ENCODE results near the gene PAM.
"Not testable (repeated sequence)": the region's sequence is repeated elsewhere in the genome, so short reads cannot be mapped to it uniquely, and the experiment has no call there.

PAM gene

DNA sequence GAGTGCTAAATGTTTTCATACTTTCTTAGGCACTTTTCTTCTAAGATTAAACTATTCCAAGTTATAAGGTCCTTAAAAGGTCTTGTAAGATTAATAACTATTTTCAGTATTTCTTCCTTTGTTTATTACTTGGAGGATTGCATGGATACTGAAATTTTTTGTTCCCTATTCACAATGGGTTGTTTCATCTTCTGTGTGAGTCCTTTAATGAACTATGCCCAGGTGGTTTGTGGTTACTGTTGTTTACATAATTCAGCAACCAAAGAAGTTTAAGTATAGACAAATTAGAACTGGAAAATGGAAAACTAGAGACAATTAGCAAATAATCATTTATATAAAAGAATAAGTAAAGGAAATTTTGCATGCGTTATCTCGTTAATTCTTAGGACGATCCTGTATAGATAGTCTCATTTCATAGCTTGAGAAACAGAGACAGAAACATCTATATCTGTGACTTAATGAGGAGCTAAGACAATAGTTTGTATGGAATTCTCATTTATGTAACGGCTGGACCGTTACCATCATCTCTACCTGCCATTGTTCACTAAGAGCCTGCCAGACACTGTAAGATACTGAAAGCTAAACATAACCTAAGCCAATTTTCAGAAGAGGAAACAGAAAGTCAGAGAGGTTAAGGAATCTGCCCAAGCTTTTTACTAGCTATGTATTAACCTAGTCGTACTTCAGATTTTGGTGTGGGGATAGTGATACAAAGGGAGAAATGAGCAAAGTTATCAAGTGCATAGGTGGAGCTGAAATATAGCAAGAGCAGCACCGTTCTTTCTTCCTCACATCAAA is 148.2 kb downstream of the PAM start:
- Histone ChIP-seq H3K27me3 (ENCODE audit: insufficient read depth, low read depth, severe bottlenecking) (no peaks in the 10 kb centered on the region), H3K9me3 (ENCODE audit: severe bottlenecking) (no peaks in the 10 kb centered on the region), H3K36me3 (no peaks in the 10 kb centered on the region), H3K27ac (no peak overlapping the region), H3K4me3 (ENCODE audit: low read depth, low read length) (no peak overlapping the region)
- no peak for DNase-seq
- TF ChIP-seq, protein P1, sequence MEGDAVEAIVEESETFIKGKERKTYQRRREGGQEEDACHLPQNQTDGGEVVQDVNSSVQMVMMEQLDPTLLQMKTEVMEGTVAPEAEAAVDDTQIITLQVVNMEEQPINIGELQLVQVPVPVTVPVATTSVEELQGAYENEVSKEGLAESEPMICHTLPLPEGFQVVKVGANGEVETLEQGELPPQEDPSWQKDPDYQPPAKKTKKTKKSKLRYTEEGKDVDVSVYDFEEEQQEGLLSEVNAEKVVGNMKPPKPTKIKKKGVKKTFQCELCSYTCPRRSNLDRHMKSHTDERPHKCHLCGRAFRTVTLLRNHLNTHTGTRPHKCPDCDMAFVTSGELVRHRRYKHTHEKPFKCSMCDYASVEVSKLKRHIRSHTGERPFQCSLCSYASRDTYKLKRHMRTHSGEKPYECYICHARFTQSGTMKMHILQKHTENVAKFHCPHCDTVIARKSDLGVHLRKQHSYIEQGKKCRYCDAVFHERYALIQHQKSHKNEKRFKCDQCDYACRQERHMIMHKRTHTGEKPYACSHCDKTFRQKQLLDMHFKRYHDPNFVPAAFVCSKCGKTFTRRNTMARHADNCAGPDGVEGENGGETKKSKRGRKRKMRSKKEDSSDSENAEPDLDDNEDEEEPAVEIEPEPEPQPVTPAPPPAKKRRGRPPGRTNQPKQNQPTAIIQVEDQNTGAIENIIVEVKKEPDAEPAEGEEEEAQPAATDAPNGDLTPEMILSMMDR (IDR thresholded peaks at IDR 0.05; ENCODE audit: low read depth, low read length): no peak

DNA sequence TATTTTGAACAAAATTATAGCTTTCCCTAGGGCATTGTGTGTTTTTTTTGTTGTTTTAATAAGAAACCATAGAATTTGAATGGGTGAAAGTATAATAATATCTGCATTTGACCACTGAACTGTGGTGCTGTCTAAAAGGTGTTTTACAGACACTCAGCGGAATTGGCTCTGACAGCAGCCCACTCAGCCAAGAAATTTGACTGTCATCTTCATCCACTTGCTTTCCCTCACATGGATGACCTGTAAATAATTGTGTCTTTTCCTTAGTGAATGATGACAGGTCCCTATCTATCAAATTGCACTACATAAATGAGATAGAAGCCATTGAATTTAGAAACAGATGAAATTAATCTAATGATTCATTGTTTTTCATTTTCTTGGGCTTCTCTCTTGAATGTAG is 150.0 kb downstream of the PAM start:
- DNase-seq: no peak
- H3K4me3 ChIP-seq (ENCODE audit: low read depth, low read length): no peak overlapping the region
- no peak overlapping the region for H3K27ac ChIP-seq
- H3K36me3 ChIP-seq: no peaks in the 10 kb centered on the region
- TF ChIP-seq, protein P1 (IDR thresholded peaks at IDR 0.05; ENCODE audit: low read depth, low read length): no peak
- H3K9me3 ChIP-seq (ENCODE audit: severe bottlenecking): no peaks in the 10 kb centered on the region
- H3K27me3 ChIP-seq (ENCODE audit: insufficient read depth, low read depth, severe bottlenecking): no peaks in the 10 kb centered on the region

DNA sequence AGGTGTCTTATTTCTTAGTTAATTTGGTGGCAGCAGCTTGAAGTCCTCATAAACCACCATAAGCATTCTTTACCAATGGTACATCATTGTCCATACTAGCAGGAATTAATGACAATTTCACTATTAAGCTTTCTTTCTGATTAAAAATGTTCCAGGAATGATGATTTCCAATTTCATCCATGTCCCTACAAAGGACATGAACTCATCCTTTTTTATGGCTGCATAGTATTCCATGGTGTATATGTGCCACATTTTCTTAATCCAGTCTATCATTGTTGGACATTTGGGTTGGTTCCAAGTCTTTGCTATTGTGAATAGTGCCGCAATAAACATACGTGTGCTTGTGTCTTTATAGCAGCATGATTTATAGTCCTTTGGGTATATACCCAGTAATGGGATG is 152.0 kb downstream of the PAM start:
- not testable (repeated sequence) for DNase-seq; H3K9me3 ChIP-seq (ENCODE audit: severe bottlenecking); H3K36me3 ChIP-seq; H3K27me3 ChIP-seq (ENCODE audit: insufficient read depth, low read depth, severe bottlenecking); H3K27ac ChIP-seq; H3K4me3 ChIP-seq (ENCODE audit: low read depth, low read length)

DNA sequence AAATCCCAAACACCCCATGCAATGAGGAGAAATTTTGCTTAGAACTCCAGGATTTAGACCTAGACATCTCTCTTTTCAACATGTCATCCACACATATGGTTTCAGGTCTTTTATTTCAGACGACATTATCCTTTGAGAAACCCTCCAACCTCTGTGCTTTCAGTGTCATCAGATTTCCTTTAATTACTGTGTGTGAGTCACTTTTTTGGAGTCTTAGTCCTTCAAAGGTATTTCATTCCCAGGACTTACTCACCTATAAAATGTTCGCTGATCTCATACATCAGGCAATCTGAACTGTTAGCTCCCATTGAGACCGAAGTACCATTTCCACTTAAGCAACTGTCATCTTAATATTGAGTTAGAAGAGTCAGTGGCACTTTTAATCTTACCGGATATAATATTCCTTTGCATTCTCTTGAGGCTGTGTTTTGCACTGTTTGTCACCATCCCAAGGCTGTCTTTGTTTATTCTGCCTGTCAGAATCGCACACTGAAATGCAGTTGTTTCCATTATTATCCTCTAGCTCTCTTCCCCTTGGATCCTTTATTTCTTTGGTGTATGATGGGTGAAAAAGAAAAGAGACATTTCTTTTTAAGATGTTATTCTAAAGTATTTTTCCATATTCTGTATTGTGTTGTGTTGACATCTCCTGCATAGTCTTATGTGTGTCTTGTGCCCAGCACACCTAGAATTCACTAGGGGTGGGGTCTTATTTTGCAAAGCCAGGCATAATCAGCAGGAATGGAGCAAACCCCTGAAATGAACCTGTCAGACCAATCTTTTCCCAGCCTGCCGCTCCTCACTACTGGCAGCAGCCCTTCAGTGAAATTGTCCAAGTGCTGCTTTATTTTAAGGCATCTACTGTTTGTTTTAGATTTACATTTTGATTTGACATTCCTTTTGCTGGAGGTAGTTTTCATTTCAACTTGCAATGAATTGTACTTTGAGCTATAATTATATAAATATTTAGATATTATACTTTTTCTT is 155.4 kb downstream of the PAM start:
- Histone ChIP-seq H3K9me3 (ENCODE audit: severe bottlenecking) (no peaks in the 10 kb centered on the region), H3K36me3 (no peaks in the 10 kb centered on the region), H3K27ac (no peak overlapping the region), H3K4me3 (ENCODE audit: low read depth, low read length) (no peak overlapping the region), H3K27me3 (ENCODE audit: insufficient read depth, low read depth, severe bottlenecking) (no peaks in the 10 kb centered on the region)
- TF ChIP-seq, protein P1 (IDR thresholded peaks at IDR 0.05; ENCODE audit: low read depth, low read length): no peak
- DNase-seq: no peak

DNA sequence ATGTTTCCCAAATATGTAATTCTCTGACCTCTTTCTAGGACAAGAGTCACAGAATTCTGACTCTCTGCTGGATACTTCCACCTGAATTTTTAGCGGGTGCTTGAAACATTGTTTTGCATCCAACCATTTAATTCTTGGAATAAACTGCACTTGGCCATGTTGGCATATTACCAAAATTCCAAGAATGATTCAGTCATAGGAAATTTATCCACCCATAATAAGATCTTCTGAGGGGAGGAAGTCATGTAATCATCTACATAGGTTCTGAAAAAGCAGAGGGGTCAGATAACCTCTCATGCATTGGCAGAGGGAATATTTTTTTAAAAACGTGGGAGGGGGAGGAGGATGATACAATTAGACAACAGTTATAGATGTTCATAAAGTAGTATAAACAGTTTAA is 156.9 kb downstream of the PAM start:
- DNase-seq: no peak
- TF ChIP-seq, protein P1 (IDR thresholded peaks at IDR 0.05; ENCODE audit: low read depth, low read length): no peak
- no peaks in the 10 kb centered on the region for H3K9me3 ChIP-seq (ENCODE audit: severe bottlenecking)
- no peak overlapping the region for H3K27ac ChIP-seq
- H3K27me3 ChIP-seq (ENCODE audit: insufficient read depth, low read depth, severe bottlenecking): no peaks in the 10 kb centered on the region
- H3K4me3 ChIP-seq (ENCODE audit: low read depth, low read length): no peak overlapping the region
- no peaks in the 10 kb centered on the region for H3K36me3 ChIP-seq

DNA sequence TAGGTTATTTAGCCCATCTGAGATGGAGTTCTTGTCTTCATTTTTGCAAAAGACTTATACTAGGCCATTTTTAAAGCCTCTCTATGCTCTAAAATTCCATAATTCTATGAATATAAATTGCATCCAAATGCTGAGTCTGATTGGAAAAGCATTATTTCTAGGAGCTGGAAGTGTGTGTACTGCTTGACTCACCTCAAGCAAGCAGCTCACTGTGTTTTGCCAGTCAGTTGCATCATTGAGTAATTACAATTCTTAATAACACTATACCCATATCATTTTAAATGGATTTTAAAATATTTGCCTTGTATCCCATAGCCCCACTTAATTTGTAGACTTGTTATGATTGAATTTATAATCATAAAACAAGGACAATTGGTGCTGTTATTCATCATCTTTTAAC is 161.0 kb downstream of the PAM start:
- no peak overlapping the region for H3K27ac ChIP-seq
- no peaks in the 10 kb centered on the region for H3K36me3 ChIP-seq
- H3K4me3 ChIP-seq (ENCODE audit: low read depth, low read length): no peak overlapping the region
- H3K9me3 ChIP-seq (ENCODE audit: severe bottlenecking): no peaks in the 10 kb centered on the region
- TF ChIP-seq, protein P1 (IDR thresholded peaks at IDR 0.05; ENCODE audit: low read depth, low read length): no peak
- no peak for DNase-seq
- no peaks in the 10 kb centered on the region for H3K27me3 ChIP-seq (ENCODE audit: insufficient read depth, low read depth, severe bottlenecking)

Measured in WERI-Rb-1 (cell line).